GM21367 (cell line): Measurements from ENCODE around the gene CCR6.
A peak's percentile ranks its signal among the peaks of the same experiment; 100 is the strongest.
"Not testable (repeated sequence)": the region's sequence is repeated elsewhere in the genome, so short reads cannot be mapped to it uniquely, and the experiment has no call there.

Experiments
- ATAC-seq: cut with Tn5 transposase; IDR thresholded peaks from one replicate; pipeline ENCODE4 v1.9.1; 2021; ENCODE audit not compliant: unreplicated experiment

CCR6 gene

GRCh38 chr6:167122827-167123657, at the start of gene CCR6:
TSS of gene CCR6 (plus strand) at chr6:167123096. CDS start at chr6:167136135, 13,039 bp downstream.
- ATAC-seq: no peak

- ATAC-seq: no peak
These were observed 49.1 kb upstream of the CCR6 start for GRCh38 chr6:167073679-167074274.

GRCh38 chr6:167077241-167077932, 45.5 kb upstream of the CCR6 start:
- ATAC-seq: no peak

- no peak for ATAC-seq
These were observed 44.2 kb upstream of the CCR6 start for GRCh38 chr6:167078745-167079144.

GRCh38 chr6:167079853-167080297, 43.0 kb upstream of the CCR6 start:
- peak; percentile 99 for ATAC-seq

- no peak for ATAC-seq
These were observed 35.0 kb upstream of the CCR6 start for GRCh38 chr6:167087857-167088354.

GRCh38 chr6:167088741-167089140, 34.2 kb upstream of the CCR6 start:
- not testable (repeated sequence) for ATAC-seq

- ATAC-seq: no peak
These were observed 33.4 kb upstream of the CCR6 start for GRCh38 chr6:167089243-167090142.

GRCh38 chr6:167090171-167090570, 32.7 kb upstream of the CCR6 start:
- no peak for ATAC-seq

GRCh38 chr6:167091026-167091804, 31.7 kb upstream of the CCR6 start:
- no peak for ATAC-seq

GRCh38 chr6:167091805-167092107, 31.1 kb upstream of the CCR6 start:
- no peak for ATAC-seq

- no peak for ATAC-seq
These were observed 30.1 kb upstream of the CCR6 start for GRCh38 chr6:167092672-167093339.

- ATAC-seq: no peak
These were observed 29.4 kb upstream of the CCR6 start for GRCh38 chr6:167093406-167093921.

GRCh38 chr6:167093922-167094432, 28.9 kb upstream of the CCR6 start:
- ATAC-seq: peak; percentile 29

GRCh38 chr6:167094436-167094819, 28.5 kb upstream of the CCR6 start:
- peak; percentile 27 for ATAC-seq

GRCh38 chr6:167094820-167095637, 27.9 kb upstream of the CCR6 start:
- ATAC-seq: peak; percentile 42

- ATAC-seq: no peak
These were observed 27.0 kb upstream of the CCR6 start for GRCh38 chr6:167095888-167096287.

- no peak for ATAC-seq
These were observed 25.9 kb upstream of the CCR6 start for GRCh38 chr6:167096991-167097390.
